ENCODE data around the gene PCSK4.

DNA sequence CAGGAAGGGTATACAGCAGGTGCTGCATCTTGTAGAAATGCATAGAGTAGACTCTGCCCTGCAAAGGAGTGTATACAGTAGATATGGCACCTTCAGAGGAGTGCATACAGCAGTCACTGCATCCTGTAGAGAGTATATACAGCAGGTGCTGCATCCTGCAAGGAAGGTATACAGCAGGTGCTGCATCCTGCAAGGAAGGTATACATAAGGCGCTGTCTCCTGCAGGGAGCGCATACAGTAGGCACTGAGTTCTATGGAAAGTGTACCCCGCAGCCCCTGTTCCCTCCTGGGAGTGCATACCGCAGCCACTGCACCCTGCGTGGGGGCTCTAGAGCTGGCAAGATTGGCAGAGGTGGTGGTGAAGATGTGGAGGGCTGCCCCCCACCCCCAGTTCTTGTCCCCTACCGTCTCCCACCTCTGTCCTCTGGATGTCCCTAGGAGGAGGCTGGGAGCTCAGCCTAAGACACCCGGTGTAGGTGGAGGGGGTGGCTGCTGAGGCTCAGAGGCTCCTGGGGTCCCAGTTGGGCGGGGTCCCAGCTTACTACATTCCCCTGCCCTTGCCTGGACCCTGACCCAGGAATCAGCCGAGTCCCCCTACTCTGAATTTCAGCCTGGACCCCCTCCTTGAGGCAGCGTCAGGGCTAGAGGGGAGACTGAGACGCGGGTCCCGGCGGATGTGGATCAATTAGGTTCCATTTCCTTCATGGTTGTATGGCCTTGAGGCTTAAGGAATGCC is 25.0 kb upstream of the PCSK4 start:
- TF ChIP-seq, protein P1, sequence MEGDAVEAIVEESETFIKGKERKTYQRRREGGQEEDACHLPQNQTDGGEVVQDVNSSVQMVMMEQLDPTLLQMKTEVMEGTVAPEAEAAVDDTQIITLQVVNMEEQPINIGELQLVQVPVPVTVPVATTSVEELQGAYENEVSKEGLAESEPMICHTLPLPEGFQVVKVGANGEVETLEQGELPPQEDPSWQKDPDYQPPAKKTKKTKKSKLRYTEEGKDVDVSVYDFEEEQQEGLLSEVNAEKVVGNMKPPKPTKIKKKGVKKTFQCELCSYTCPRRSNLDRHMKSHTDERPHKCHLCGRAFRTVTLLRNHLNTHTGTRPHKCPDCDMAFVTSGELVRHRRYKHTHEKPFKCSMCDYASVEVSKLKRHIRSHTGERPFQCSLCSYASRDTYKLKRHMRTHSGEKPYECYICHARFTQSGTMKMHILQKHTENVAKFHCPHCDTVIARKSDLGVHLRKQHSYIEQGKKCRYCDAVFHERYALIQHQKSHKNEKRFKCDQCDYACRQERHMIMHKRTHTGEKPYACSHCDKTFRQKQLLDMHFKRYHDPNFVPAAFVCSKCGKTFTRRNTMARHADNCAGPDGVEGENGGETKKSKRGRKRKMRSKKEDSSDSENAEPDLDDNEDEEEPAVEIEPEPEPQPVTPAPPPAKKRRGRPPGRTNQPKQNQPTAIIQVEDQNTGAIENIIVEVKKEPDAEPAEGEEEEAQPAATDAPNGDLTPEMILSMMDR (IDR thresholded peaks at IDR 0.05): no peak
- TF ChIP-seq POLR2A (IDR thresholded peaks at IDR 0.05): no peak

Data from Peyer's patch (tissue), 4 donors.